Superior temporal gyrus (tissue), 1 donor: ENCODE data around the gene TMEM250.
"Not testable (repeated sequence)": the region's sequence is repeated elsewhere in the genome, so short reads cannot be mapped to it uniquely, and the experiment has no call there.

ENCODE experiments used
- DNase-seq: peaks from one replicate; pipeline ENCODE4 v3.0.0-alpha.2; 2016; ENCODE audit errors: extremely low spot score

Gene TMEM250

GRCh38 chr9:136111190-136111589 is 7.5 kb downstream of the TMEM250 start:
- DNase-seq: no peak

GRCh38 chr9:136110082-136111061 is 8.3 kb downstream of the TMEM250 start:
- no peak for DNase-seq

- DNase-seq: peak; percentile 89
These were observed 9.2 kb downstream of the TMEM250 start for GRCh38 chr9:136109351-136110081.

- DNase-seq: no peak
These were observed 9.9 kb downstream of the TMEM250 start for GRCh38 chr9:136108648-136109266.

GRCh38 chr9:136107953-136108647 is 10.6 kb downstream of the TMEM250 start:
- DNase-seq: no peak

- no peak for DNase-seq
These were observed 11.3 kb downstream of the TMEM250 start for GRCh38 chr9:136107155-136107952.

- DNase-seq: no peak
These were observed 13.1 kb downstream of the TMEM250 start for GRCh38 chr9:136105398-136106135.

- no peak for DNase-seq
These were observed 13.8 kb downstream of the TMEM250 start for GRCh38 chr9:136104916-136105315.

GRCh38 chr9:136104488-136104800 is 14.2 kb downstream of the TMEM250 start:
- DNase-seq: no peak

- DNase-seq: no peak
These were observed 14.8 kb downstream of the TMEM250 start for GRCh38 chr9:136103651-136104487.

GRCh38 chr9:136101615-136102074 is 17.0 kb downstream of the TMEM250 start:
- DNase-seq: not testable (repeated sequence)

GRCh38 chr9:136100700-136101614 is 17.7 kb downstream of the TMEM250 start:
- no peak for DNase-seq

GRCh38 chr9:136099542-136099941 is 19.1 kb downstream of the TMEM250 start:
- DNase-seq: no peak

- no peak for DNase-seq
These were observed 19.8 kb downstream of the TMEM250 start for GRCh38 chr9:136098844-136099243.

GRCh38 chr9:136098210-136098609 is 20.5 kb downstream of the TMEM250 start:
- no peak for DNase-seq

GRCh38 chr9:136096505-136097001 is 22.1 kb downstream of the TMEM250 start:
- no peak for DNase-seq

- DNase-seq: no peak
These were observed 23.3 kb downstream of the TMEM250 start, which contains the start of gene NACC2 for GRCh38 chr9:136095070-136096058. NACC2 (minus strand) TSS chr9:136095289; CDS start chr9:136050521, 44,768 bp downstream.
